GM23338 (cell line): ENCODE data around the gene B3GALT5.

ENCODE experiments used
- CREB1 ChIP-seq: fragments of 250-450 bp; sonication (Bioruptor Pico); IDR thresholded peaks from 2 replicates; pipeline ENCODE4 v1.5.0; 2020; ENCODE audit warnings: low read depth, mild to moderate bottlenecking, moderate library complexity
- CTCF ChIP-seq, 2 experiments: fragments of 200-600 bp in 1 of 2; sonication (generic) in 1 of 2; conservative IDR thresholded peaks; 2 replicates each; pipeline versions ENCODE4 v1.5.1 to v1.6.1; 2016 to 2017; ENCODE audit warnings: antibody characterized with exemption in 2 of 2, low read depth in 2 of 2, mild to moderate bottlenecking in 2 of 2, moderate library complexity in 1 of 2
- EZH2 ChIP-seq: fragments of 200-600 bp; sonication (generic); IDR thresholded peaks from one replicate; pipeline ENCODE4 v1.8.0; 2017; ENCODE audit warnings: antibody characterized with exemption, mild to moderate bottlenecking, low read depth; ENCODE audit not compliant: unreplicated experiment
- EZH2phosphoT487 ChIP-seq: fragments of 200-600 bp; sonication (generic); IDR thresholded peaks from one replicate; pipeline ENCODE4 v1.8.1; 2018; ENCODE audit warnings: antibody characterized with exemption; ENCODE audit not compliant: unreplicated experiment
- JUNB ChIP-seq: IDR thresholded peaks from one replicate; pipeline ENCODE4 v1.6.1; 2016; ENCODE audit warnings: antibody characterized with exemption; ENCODE audit not compliant: unreplicated experiment
- POLR2AphosphoS5 ChIP-seq: IDR thresholded peaks from 2 replicates; pipeline ENCODE4 v1.6.1; 2016; ENCODE audit warnings: antibody characterized with exemption, low read depth
- REST ChIP-seq: IDR thresholded peaks from one replicate; pipeline ENCODE4 v1.6.1; 2018; ENCODE audit warnings: antibody characterized with exemption; ENCODE audit not compliant: unreplicated experiment
- ZNF114 ChIP-seq: fragments of 250-450 bp; sonication (Bioruptor Pico); IDR thresholded peaks from 2 replicates; pipeline ENCODE4 v1.5.0; 2020; ENCODE audit warnings: mild to moderate bottlenecking, moderate library complexity

GRCh38 chr21:39581414-39581813 lies 31.3 kb upstream of the B3GALT5 start:
- TF ChIP-seq CTCF (conservative IDR thresholded peaks at IDR 0.05; ENCODE audit: low read depth in 2 of 2) (peak; percentile 55 to 58), EZH2 (no peak), POLR2AphosphoS5 (no peak), CREB1 (no peak), JUNB (no peak), REST (no peak), ZNF114 (CRISPR knock-in tag) (no peak), EZH2phosphoT487 (no peak)
